ENCODE measurements around the gene NHEJ1. TPM values are rescaled to one million over a fixed set of nuclear protein-coding genes. Genes with fewer than 3 reads are reported as not detected.

The NHEJ1 gene
- total RNA-seq, 1 donor from 2014 or later, result 15.9 TPM

- Mint-ChIP-seq H3K27me3 (ENCODE audit: low read depth) (peaks cover 8% of the 10 kb centered on the region), H3K27ac (no peak overlapping the region)
- DNase-seq (ENCODE audit: low spot score), result peak; percentile 6
These were observed 39.0 kb upstream of the NHEJ1 start for GRCh38 chr2:219199470-219200211.

GRCh38 chr2:219198974-219199373, 38.4 kb upstream of the NHEJ1 start:
- Mint-ChIP-seq H3K4me1 (ENCODE audit: low read depth) (peaks cover 3% of the 10 kb centered on the region), H3K4me3 (ENCODE audit: low read depth) (no peak overlapping the region), H3K27ac (no peak overlapping the region), H3K36me3 (ENCODE audit: low read depth) (peaks cover 3% of the 10 kb centered on the region), H3K9me3 (no peaks in the 10 kb centered on the region), H3K27me3 (ENCODE audit: low read depth) (peaks cover 8% of the 10 kb centered on the region)
- peak; percentile 6 for DNase-seq (ENCODE audit: low spot score)
- intact Hi-C loops (cut with micrococcal nuclease), result no loop called here

More at GRCh38 chr2:219199470-219200211, 39.0 kb upstream of the NHEJ1 start:
- intact Hi-C loops (cut with micrococcal nuclease), result no loop called here
- H3K36me3 Mint-ChIP-seq (ENCODE audit: low read depth), result peaks cover 3% of the 10 kb centered on the region
- H3K9me3 Mint-ChIP-seq, result peaks cover 4% of the 10 kb centered on the region
- H3K4me1 Mint-ChIP-seq (ENCODE audit: low read depth), result peaks cover 3% of the 10 kb centered on the region
- no peak overlapping the region for H3K4me3 Mint-ChIP-seq (ENCODE audit: low read depth)

GRCh38 chr2:219197388-219197787, 36.8 kb upstream of the NHEJ1 start:
- Mint-ChIP-seq H3K36me3 (ENCODE audit: low read depth) (peaks cover 3% of the 10 kb centered on the region), H3K27ac (no peak overlapping the region), H3K27me3 (ENCODE audit: low read depth) (peaks cover 8% of the 10 kb centered on the region), H3K4me1 (ENCODE audit: low read depth) (peaks cover 3% of the 10 kb centered on the region), H3K4me3 (ENCODE audit: low read depth) (no peak overlapping the region), H3K9me3 (no peaks in the 10 kb centered on the region)
- intact Hi-C loops (cut with micrococcal nuclease), result no loop called here
- DNase-seq (ENCODE audit: low spot score), result no peak

- no peak for DNase-seq (ENCODE audit: low spot score)
- Mint-ChIP-seq H3K36me3 (ENCODE audit: low read depth) (peaks cover 33% of the 10 kb centered on the region), H3K27ac (peak overlapping the region; percentile 20), H3K4me3 (ENCODE audit: low read depth) (no peak overlapping the region), H3K27me3 (ENCODE audit: low read depth) (no peaks in the 10 kb centered on the region), H3K4me1 (ENCODE audit: low read depth) (peaks cover 9% of the 10 kb centered on the region), H3K9me3 (no peaks in the 10 kb centered on the region)
- intact Hi-C loops (cut with micrococcal nuclease), result no loop called here
These were observed 26.3 kb upstream of the NHEJ1 start for GRCh38 chr2:219186754-219187456.

GRCh38 chr2:219184121-219184520, 23.5 kb upstream of the NHEJ1 start:
- Mint-ChIP-seq H3K9me3 (no peaks in the 10 kb centered on the region), H3K27ac (no peak overlapping the region), H3K4me3 (ENCODE audit: low read depth) (no peak overlapping the region), H3K4me1 (ENCODE audit: low read depth) (peaks cover 16% of the 10 kb centered on the region), H3K36me3 (ENCODE audit: low read depth) (peaks cover 51% of the 10 kb centered on the region), H3K27me3 (ENCODE audit: low read depth) (no peaks in the 10 kb centered on the region)
- intact Hi-C loops (cut with micrococcal nuclease), result no loop called here
- DNase-seq (ENCODE audit: low spot score), result no peak

- H3K27me3 Mint-ChIP-seq (ENCODE audit: low read depth), result no peaks in the 10 kb centered on the region
- intact Hi-C loops (cut with micrococcal nuclease), result no loop called here
- H3K4me3 Mint-ChIP-seq (ENCODE audit: low read depth), result no peak overlapping the region
- peaks cover 51% of the 10 kb centered on the region for H3K36me3 Mint-ChIP-seq (ENCODE audit: low read depth)
- DNase-seq (ENCODE audit: low spot score), result no peak
- H3K4me1 Mint-ChIP-seq (ENCODE audit: low read depth), result peaks cover 20% of the 10 kb centered on the region
- H3K27ac Mint-ChIP-seq, result no peak overlapping the region
- no peaks in the 10 kb centered on the region for H3K9me3 Mint-ChIP-seq
These were observed 22.6 kb upstream of the NHEJ1 start for GRCh38 chr2:219183151-219183772.

- H3K4me1 Mint-ChIP-seq (ENCODE audit: low read depth), result peaks cover 22% of the 10 kb centered on the region
- H3K36me3 Mint-ChIP-seq (ENCODE audit: low read depth), result peaks cover 51% of the 10 kb centered on the region
- H3K27ac Mint-ChIP-seq, result no peak overlapping the region
- no peaks in the 10 kb centered on the region for H3K9me3 Mint-ChIP-seq
- no peak overlapping the region for H3K4me3 Mint-ChIP-seq (ENCODE audit: low read depth)
- DNase-seq (ENCODE audit: low spot score), result no peak
- no peaks in the 10 kb centered on the region for H3K27me3 Mint-ChIP-seq (ENCODE audit: low read depth)
- intact Hi-C loops (cut with micrococcal nuclease), result no loop called here
These were observed 21.9 kb upstream of the NHEJ1 start for GRCh38 chr2:219182331-219183150.

GRCh38 chr2:219181531-219181930, 20.9 kb upstream of the NHEJ1 start:
- Mint-ChIP-seq H3K36me3 (ENCODE audit: low read depth) (peaks cover 46% of the 10 kb centered on the region), H3K27ac (no peak overlapping the region), H3K4me1 (ENCODE audit: low read depth) (peaks cover 24% of the 10 kb centered on the region), H3K4me3 (ENCODE audit: low read depth) (no peak overlapping the region), H3K9me3 (no peaks in the 10 kb centered on the region), H3K27me3 (ENCODE audit: low read depth) (no peaks in the 10 kb centered on the region)
- DNase-seq (ENCODE audit: low spot score), result no peak
- intact Hi-C loops (cut with micrococcal nuclease), result no loop called here

GRCh38 chr2:219180961-219181360, 20.3 kb upstream of the NHEJ1 start:
- intact Hi-C loops (cut with micrococcal nuclease), result no loop called here
- no peaks in the 10 kb centered on the region for H3K9me3 Mint-ChIP-seq
- H3K36me3 Mint-ChIP-seq (ENCODE audit: low read depth), result peaks cover 47% of the 10 kb centered on the region
- no peaks in the 10 kb centered on the region for H3K27me3 Mint-ChIP-seq (ENCODE audit: low read depth)
- no peak for DNase-seq (ENCODE audit: low spot score)
- H3K27ac Mint-ChIP-seq, result no peak overlapping the region
- peaks cover 26% of the 10 kb centered on the region for H3K4me1 Mint-ChIP-seq (ENCODE audit: low read depth)
- H3K4me3 Mint-ChIP-seq (ENCODE audit: low read depth), result no peak overlapping the region

GRCh38 chr2:219179601-219180465, 19.2 kb upstream of the NHEJ1 start:
- no peaks in the 10 kb centered on the region for H3K27me3 Mint-ChIP-seq (ENCODE audit: low read depth)
- peaks cover 45% of the 10 kb centered on the region for H3K36me3 Mint-ChIP-seq (ENCODE audit: low read depth)
- H3K4me1 Mint-ChIP-seq (ENCODE audit: low read depth), result peaks cover 31% of the 10 kb centered on the region

GRCh38 chr2:219178377-219179175, 18.0 kb upstream of the NHEJ1 start:
- peak overlapping the region; percentile 94 for H3K4me3 Mint-ChIP-seq (ENCODE audit: low read depth)
- no peaks in the 10 kb centered on the region for H3K9me3 Mint-ChIP-seq
- peaks cover 38% of the 10 kb centered on the region for H3K4me1 Mint-ChIP-seq (ENCODE audit: low read depth)
- H3K27ac Mint-ChIP-seq, result peak overlapping the region; percentile 71
- no peaks in the 10 kb centered on the region for H3K27me3 Mint-ChIP-seq (ENCODE audit: low read depth)
- peak; percentile 25 for DNase-seq (ENCODE audit: low spot score)
- intact Hi-C loops (cut with micrococcal nuclease), result loop anchor here (1.0 to 10.0 kb wide), 4 partner anchors 51 to 781 kb away; partner anchors contain the start of genes ANKZF1, ATG9A, CHPF and CTDSP1
- peaks cover 48% of the 10 kb centered on the region for H3K36me3 Mint-ChIP-seq (ENCODE audit: low read depth)

More at GRCh38 chr2:219179601-219180465, 19.2 kb upstream of the NHEJ1 start:
- DNase-seq (ENCODE audit: low spot score), result peak; percentile 7
- Mint-ChIP-seq H3K27ac (peak overlapping the region; percentile 33), H3K4me3 (ENCODE audit: low read depth) (peak overlapping the region; percentile 94), H3K9me3 (no peaks in the 10 kb centered on the region)
- intact Hi-C loops (cut with micrococcal nuclease), result loop anchor here (5.0 to 10.0 kb wide), 3 partner anchors 365 to 783 kb away; partner anchors contain the start of genes CHPF, CTDSP1, STK11IP and TMEM198

All from activated T-helper 2 cell treated with anti-CD3 and anti-CD28 coated beads, Interferon-gamma antibody, Interleukin-2, Interleukin-4, amounts not matched to agents 10 μg/mL and 5 μg/mL and 100 μg/mL, durations not matched to agents 14 hours and 24 hours and 36 hours (primary cell).